ENCODE data around the gene FN3K.
A peak's percentile ranks its signal among the peaks of the same experiment; 100 is the strongest.

The FN3K gene

GRCh38 chr17:82734987-82735866 lies at the start of gene FN3K:
FN3K (plus strand) TSS chr17:82735615; CDS start chr17:82735637, 22 bp downstream.
- DNase-seq: no peak

GRCh38 chr17:82686366-82687324 lies 48.8 kb upstream of the FN3K start:
- DNase-seq: no peak

GRCh38 chr17:82687375-82687861 lies 48.0 kb upstream of the FN3K start:
- DNase-seq: no peak

- no peak for DNase-seq
Observed at GRCh38 chr17:82687871-82688270, 47.5 kb upstream of the FN3K start.

GRCh38 chr17:82689077-82689476 lies 46.3 kb upstream of the FN3K start:
- no peak for DNase-seq

- DNase-seq: no peak
Observed at GRCh38 chr17:82690786-82691489, 44.5 kb upstream of the FN3K start.

GRCh38 chr17:82691714-82692113 lies 43.7 kb upstream of the FN3K start:
- no peak for DNase-seq

GRCh38 chr17:82692268-82692667 lies 43.1 kb upstream of the FN3K start:
- DNase-seq: no peak

- DNase-seq: no peak
Observed at GRCh38 chr17:82693168-82693867, 42.1 kb upstream of the FN3K start.

GRCh38 chr17:82694647-82695046 lies 40.8 kb upstream of the FN3K start:
- DNase-seq: no peak

GRCh38 chr17:82696259-82696658 lies 39.2 kb upstream of the FN3K start:
- no peak for DNase-seq

- no peak for DNase-seq
Observed at GRCh38 chr17:82696916-82697807, 38.3 kb upstream of the FN3K start.

- DNase-seq: no peak
Observed at GRCh38 chr17:82697808-82698064, 37.7 kb upstream of the FN3K start.

GRCh38 chr17:82698065-82698973 lies 37.1 kb upstream of the FN3K start, which contains the start of gene RAB40B:
RAB40B (minus strand) TSS chr17:82698698; CDS start chr17:82698596, 102 bp downstream.
- DNase-seq: peak; percentile 99

GRCh38 chr17:82698974-82699442 lies 36.4 kb upstream of the FN3K start:
- DNase-seq: no peak

GRCh38 chr17:82699551-82699950 lies 35.9 kb upstream of the FN3K start:
- no peak for DNase-seq

- DNase-seq: no peak
Observed at GRCh38 chr17:82702231-82702927, 33.0 kb upstream of the FN3K start.

- DNase-seq: no peak
Observed at GRCh38 chr17:82703036-82703745, 32.2 kb upstream of the FN3K start.
